DMS114 treated with DMSO at 0.1 percent for 48 hours (cell line): ENCODE results near the gene ANKDD1A.

Source experiments
- DNase-seq: peaks from one replicate; lab custom pipeline; 2025; ENCODE audit not compliant: unreplicated experiment; lab: John Stamatoyannopoulos, UW

Gene ANKDD1A

DNA sequence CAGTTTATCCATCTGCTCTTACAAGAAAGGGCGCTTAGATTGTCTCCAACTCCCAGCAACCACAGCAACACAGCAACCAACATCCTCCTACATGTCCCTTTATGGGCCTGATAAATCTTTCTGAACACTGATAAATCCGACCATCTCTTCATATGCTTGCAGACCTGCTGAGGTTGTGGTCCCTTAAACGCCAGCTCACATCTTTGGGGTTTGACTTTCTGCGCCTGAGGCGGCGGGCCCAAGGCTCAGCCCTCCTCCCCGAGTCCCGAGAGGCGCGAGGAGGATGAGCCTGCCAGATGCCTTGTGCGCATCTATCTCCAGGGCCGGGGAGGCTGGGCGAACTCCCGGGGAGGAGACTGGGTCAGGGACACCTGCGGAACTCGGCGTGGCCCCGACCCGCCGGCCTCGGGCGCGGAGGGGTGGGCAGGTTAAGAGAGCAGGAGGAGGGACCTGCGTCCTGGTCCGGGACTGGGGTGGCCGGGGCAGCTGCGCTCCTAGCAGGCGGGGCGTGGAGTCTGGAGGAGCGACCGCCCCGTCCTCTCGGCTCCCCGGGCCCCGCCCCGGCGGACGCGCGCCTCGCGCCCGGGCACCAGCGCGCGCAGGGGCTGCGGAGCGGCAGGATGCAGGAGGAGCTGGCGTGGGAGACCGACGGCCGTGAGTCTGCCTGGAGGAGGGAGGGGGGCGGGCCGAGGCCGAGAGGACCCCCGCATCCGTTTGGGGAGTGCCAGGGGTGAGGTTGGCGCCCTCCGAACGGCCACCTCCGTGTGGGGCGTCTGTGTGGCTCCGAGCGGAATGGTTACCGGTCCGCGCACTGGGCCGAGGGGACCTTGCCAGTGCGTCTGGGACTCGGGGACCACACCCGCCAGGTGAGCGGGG lies at the start of gene ANKDD1A:
Gene ANKDD1A (plus strand): TSS at position 592 of the 876 bp plus-strand sequence. CDS start 29 bp downstream, at position 621.
- DNase-seq = peak; percentile 61

DNA sequence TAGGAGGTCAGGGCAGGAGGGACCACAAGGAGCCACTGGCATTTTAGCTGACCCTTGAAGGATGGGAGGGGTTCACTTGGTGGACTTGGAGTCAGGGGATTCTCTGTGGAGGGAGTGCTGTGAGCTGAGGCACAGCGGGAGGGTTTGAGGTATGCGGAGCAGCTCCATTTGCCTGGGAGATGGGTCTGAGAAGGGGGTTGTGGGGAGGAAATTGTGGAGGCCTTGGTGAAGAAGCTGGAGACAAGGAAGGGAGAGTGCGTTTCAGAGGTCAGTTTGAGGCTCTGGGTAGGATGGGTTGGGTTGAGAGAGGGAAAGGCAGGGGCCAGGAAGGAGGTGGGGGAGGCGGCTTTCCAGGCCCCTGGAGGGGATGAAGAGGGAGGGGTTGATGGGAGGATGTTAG lies 49.7 kb upstream of the ANKDD1A start:
- DNase-seq = no peak

DNA sequence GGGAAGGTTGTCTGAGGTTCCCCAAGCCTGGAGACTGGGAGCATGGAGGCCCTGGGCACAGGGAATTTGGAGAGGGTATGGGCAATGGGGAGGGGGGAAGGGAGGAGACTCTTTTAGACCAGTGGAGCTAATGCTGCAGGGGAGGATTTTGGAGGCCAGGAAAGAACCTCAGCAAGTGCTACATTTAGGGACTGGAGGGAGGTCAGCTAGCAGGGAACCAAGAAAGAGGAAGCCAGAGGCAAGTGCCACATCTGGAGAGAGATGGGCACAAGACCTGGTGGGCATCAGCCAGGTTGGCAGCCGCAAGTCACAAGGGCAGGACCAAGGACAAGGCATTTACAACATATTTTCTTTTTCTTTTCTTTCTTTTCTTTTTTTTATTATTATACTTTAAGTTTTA lies 49.3 kb upstream of the ANKDD1A start:
- DNase-seq = no peak

DNA sequence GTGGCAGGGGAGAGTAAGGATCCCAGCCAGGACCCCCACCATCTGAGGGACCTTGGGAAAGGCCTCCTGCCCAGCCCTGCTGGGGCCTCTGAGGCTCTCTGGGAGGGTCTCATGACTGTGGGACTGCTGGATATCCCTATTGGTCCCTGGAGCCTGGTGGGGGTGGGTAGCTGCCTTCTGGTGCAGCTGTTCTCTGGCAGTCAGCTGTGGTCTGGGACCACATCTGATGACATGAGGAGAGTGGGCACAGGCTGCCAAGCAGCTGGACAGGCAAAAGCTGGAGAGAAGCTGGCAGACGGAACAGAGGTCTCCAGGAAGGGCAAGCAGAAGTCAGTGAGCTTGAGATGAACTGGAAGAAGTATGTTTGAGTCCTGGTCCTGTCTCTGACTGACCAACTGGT lies 47.6 kb upstream of the ANKDD1A start:
- DNase-seq = no peak

DNA sequence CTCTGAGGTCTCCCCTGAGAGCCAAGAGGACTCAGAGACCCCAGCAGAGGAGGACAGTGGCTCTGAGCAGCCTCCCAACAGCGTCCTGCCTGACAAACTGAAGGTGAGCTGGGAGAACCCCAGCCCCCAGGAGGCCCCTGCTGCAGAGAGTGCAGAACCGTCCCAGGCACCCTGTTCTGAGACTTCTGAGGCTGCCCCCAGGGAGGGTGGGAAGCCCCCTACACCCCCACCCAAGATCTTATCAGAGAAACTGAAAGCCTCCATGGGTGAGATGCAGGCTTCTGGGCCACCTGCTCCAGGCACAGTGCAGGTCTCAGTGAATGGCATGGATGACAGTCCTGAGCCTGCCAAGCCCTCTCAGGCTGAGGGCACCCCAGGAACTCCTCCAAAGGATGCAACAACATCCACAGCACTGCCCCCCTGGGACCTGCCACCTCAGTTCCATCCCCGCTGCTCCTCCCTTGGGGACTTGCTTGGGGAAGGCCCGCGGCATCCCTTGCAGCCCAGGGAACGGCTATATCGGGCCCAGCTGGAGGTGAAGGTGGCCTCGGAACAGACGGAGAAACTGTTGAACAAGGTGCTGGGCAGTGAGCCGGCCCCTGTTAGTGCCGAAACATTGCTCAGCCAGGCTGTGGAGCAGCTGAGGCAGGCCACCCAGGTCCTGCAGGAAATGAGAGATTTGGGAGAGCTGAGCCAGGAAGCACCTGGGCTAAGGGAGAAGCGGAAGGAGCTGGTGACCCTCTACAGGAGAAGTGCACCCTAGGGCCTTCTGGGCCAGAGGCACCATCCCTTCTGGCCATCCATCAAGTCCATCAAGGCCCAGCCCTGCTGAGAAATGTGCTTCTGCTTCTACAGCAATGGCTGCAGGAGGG lies 46.3 kb upstream of the ANKDD1A start:
- DNase-seq = no peak

DNA sequence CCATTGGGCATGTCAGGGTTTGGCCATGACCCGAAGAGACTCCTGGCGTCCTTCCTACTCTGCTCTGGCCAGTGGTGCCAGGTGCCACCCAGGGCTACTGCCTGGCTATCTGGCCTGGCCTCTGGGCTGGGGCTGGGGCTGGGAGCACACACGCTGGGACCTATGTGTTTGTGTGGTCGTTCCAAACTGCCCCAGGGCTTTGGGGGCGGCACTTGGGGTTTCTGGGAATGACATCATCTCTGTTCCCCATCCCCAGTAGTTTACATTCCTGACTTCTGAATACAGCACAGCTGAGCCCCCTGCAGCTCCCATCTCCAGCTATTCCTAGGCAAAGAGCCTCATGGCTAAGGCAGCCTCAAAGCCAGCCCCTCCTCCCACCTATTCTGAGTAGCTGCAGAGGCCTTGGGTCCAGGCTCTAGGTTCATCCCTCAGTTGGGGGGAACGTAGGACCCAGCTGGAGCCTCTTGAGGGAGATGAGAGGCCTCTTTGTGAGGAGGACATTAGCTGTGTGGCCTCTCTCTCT lies 45.6 kb upstream of the ANKDD1A start:
- no peak for DNase-seq

DNA sequence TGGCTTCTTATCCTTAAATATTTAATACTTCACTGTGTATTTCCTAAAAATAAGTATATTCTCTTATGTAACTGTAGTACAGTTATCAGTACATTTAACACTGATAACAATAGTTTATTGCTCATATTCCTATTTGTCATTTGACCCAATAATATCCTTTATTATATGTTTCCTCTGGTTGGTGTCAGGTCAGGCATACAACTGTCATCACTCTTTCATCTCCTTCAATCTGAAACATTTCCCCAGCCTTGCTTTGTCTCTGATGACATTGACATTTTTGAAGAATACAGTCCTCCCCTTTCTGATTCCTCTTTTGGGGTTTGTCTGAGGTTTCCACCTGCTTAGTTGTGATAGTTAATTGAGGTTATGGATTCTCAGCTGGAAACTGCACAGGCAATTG lies 42.2 kb upstream of the ANKDD1A start:
- no peak for DNase-seq

DNA sequence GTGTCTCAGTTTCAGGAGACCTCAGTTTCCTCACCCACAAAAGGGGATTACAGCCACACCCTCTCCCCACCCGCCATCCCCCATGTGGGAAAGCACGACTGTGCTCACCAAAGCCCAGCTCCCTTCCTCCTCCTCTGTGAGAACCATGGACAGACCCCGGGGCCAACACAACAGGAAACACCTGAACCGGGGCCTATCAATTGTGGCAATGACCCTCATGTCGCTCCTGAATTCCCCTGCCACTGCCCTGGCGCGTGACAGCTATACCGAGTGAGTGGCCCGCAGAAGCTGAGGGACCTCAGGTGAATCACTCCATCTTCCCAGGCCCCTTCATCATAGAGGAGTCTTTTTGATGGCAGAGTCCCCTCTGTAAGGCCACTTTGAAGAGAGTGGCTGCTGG lies 41.3 kb upstream of the ANKDD1A start:
- no peak for DNase-seq

DNA sequence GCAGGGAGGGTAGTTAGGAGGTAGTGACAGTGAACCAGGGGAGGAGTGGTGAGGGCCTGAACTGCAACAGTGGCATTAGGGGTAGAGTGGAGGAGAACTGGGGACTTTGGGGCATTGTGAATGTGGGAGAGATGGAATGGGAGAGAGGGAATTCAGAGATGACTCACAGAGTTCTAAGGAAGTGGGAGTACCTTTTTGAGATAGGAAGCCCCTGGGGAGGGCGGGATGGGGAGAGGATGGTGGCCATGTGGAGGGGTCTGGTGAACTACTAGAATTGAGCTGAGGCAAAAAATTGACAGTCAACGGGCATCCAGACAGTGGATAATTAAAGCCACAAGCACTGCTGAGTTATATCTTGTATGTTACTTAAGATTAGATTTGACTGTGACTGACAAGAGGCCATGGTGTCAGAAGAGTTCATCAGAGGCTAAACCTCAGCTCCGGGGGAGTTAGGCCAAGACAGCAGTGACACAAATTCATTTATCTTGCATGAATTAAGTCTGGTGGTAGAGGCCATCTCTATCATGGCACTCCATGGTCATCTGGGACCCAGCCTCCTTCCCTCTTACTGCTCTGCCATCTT lies 36.0 kb upstream of the ANKDD1A start:
- no peak for DNase-seq

DNA sequence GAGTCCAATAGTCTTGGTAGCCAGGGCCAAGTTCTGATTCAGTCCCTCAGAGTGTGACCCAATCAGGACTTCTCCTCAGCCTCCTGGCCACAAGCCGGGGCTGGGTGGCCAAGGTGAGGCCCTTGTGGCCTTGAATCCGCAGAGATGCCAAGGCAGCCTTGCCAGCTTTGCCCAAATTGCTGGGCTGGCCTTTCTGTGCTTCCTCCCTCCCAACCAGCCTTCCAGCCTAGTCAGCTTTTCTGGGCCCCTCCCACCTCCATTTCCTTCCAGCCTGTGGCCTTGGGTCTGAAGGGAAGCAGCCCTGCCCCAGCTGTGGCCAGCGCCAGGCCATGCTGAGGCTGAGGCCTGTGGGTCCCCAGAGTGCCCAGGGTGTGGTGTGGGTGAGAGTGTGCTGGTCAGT lies 34.3 kb upstream of the ANKDD1A start:
- no peak for DNase-seq

DNA sequence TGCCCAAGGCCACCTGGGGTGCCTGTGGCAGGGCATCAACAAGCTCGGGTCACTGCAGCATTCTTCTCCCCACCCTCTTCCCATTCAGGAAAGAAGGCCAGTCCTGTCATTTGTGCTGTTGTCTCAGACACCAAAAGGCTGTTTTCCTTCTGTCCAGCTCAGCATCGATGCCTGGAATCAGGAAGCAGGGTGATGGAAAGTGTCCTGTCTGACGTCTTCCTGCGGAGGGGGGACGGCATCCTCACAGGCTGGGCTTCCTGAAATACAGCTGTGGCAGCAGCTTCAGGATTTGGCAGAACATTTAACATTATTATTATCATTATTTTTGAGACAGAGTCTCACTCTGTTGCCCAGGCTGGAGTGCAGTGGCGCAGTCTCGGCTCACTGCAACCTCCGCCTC lies 33.0 kb upstream of the ANKDD1A start:
- no peak for DNase-seq

DNA sequence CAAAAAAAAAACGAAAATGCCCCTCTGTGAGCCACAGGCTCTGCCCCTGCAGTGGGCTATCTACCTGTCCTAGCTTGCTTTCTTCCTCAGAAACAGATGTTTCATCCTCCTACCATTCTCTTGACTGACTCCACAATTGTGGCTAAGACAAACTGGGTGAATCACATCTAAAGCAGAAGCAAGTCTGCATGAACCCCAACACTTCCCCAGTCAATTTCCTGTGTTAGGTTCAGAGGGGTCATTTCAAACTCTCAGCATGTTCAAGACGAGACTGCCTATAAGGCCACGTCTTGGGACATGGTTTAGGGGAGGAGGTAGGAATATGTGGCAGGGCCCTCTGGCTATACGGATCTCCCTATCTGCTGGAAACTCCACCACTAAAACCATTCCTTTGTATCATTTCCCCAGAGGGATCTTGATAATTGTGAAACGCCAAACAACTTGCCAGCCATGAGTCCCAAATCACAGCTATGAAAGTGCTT lies 28.6 kb upstream of the ANKDD1A start:
- DNase-seq = no peak

DNA sequence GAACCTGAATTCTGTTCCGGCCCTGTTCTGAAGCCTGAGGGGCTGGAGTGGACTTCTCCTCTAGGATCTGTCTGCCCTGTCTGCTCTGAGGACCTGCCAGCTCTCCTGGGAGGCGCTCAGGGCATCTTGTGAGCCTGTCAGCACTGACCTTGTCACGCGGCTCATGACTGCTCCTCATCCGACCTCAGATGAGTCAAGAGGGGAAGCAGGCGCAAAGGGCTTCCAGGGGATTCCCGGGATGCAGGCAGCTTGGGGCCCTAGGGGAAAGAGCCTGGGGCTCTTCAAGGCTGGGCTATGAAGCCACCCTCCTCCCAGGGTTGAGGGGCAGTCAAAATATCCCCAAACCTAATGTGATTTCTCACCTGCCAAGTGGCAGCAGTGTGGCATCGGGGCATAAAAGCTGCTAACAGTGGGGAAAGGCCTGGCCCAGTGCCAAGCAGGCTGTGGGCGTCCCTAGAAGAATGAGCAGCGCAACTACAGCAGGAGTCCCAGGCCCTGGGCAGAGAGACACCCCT lies 27.6 kb upstream of the ANKDD1A start:
- no peak for DNase-seq

DNA sequence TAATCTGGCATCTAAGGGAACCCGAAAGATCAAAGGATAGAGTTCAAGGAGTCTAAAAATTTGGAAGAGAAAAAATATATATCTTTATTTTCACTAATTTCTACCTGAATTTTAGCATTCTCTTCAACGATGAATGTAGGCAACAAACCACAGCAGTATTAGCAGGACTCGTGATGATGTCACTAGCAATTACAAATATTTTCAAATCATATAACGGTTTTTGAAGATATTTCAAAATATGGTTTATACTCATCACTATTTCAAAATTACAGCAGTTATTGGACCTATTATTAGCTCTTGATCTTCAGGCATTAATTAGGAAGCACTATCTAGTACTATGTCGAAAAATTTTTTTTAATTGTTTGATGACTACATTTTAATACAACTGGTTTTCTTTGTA lies 27.0 kb upstream of the ANKDD1A start:
- DNase-seq = no peak

DNA sequence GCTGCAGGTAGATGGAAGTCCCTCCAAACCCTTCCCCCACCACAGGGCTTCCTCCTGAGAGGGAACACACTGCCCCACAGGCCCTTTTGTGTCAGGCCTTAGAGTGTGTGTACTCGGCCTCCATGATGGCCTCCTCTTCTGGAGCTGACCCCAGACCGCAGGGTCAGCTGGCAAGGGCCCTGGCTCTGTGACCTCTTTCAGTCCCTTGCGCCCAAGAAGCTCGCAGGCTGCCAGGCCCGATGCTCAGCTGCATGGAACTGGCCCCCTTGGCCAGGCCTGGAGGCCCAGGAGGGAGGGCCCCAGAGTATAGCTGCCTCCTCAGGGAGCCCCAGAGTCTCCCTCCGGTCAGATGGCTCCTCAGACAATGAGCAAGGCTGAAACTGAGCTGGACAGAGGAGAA lies 23.4 kb upstream of the ANKDD1A start:
- no peak for DNase-seq

DNA sequence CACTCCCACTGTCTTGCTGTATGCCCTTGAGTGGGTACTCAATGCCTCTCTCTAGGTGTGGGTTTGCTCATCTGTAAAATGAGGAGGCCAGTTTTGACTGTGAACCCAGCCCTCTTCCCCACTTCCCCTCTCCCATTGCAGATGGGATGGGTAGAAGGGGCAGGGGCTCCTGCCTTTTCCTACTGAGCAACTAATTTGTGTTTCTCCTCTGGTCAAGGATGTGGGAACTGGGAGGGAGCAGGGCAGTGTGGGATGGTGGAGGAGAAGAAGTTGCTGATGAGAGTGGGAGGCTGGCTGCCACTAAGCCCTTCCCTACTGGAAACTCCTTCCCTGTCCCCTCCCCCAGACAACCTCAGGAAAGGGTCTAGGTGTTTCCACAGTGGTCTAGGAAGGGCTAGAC lies 20.1 kb upstream of the ANKDD1A start:
- no peak for DNase-seq

DNA sequence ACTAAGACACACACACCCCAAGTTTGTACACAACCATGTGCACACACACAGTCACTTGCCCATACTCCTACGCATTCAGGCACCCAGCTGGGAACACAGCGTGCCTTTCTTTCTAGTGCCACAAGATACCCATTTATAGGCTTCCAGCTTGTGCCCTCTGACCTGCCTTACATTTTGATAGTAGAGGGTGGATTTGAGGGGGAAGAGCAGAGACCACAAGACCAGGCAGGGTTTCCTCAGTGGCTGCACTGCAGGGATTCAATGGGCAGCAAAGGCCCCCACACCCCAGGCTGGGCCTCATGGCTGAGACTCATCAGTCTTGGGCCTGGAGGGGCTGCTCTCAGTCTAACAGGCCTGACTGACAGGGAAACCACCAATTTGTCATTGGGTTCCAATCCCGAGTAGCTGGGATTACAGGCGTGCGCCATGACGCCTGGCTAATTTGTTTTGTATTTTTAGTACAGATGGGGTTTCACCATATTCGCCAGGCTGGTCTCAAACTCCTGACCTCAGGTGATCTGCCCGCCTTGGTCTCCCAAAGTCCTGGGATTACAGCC lies 18.8 kb upstream of the ANKDD1A start:
- no peak for DNase-seq

DNA sequence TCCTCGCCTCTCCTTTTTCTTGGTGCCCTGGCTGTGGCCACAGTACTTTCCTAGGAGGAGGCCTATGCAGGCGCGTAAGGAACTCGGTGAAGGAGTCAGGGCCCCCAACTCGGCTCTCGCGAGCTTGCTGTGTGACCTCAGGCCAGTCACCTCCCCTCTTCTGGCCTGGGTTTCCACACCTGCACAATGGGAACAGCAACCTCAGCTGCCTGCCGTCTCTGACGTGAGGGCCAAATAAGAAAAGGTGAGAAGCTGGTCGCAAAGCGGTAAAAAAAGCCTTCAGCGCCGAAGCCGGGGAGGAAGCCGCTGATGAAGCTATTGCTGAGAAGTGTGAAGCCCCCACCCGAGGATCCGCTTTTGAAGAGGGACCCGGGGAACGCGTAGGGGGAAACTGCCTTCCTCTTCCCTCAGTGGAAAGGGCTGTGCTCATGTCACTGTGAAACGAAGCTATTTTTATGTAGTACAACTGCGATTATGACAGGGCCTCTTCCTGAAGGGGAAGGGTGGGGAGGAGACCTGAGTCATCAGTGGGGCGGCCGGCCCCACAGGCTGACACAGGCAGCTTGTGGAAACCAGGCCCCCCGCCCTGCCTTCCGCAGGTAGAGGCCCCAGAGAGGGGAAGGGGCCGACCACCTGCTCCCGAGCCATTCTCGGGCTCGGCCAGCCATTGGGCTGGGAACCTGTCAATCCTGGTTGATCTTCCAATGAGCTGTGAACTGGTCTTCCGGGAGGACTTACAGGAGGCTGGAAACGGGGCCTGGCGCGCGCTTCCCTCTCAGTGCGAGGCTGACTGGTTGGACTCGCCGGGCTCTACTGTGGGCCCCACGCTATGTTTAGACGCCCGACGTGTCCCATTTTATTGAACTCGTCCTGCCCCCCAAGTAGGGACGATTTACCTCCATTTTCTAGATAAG lies 18.0 kb upstream of the ANKDD1A start:
- DNase-seq = no peak

DNA sequence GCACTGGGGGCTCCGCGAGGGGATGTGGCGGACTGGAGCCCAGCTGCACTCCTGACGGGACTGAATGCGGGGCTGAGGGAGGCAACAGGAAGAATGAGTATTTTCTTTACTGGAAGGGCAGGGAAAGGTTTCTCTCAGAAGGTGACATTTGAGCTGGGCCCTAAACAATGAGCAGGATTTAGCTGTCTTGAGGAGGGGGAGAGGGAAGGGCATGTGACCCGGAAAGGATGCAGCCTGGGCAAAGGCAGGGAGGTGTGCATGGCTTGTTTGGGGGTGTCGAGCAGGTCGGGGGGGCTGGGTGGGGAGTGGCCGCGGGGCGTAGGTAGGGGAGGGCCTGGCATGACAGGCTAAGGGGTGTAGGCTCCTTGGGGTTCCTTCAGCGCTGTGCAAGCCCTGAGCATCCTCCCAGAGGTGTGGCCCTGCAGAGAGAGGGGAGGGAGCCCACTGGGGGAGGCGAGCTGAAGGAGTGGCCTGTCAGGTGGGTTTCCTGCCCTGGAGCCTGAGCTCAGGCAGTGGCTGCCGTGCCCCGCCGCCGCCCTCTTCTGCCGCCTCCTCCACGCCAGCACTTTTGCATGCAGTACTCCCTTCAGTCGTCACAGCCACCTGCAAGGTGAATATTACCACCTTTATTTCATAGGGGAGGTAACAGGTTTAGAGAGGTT lies 17.2 kb upstream of the ANKDD1A start:
- no peak for DNase-seq
